ENCODE results near the gene CLMN. TPM values are rescaled to one million over a fixed set of nuclear protein-coding genes. Genes with fewer than 3 reads are reported as not detected.

Gene CLMN
- total RNA-seq, 1 donor from 2014 or later = 6.3 TPM

DNA sequence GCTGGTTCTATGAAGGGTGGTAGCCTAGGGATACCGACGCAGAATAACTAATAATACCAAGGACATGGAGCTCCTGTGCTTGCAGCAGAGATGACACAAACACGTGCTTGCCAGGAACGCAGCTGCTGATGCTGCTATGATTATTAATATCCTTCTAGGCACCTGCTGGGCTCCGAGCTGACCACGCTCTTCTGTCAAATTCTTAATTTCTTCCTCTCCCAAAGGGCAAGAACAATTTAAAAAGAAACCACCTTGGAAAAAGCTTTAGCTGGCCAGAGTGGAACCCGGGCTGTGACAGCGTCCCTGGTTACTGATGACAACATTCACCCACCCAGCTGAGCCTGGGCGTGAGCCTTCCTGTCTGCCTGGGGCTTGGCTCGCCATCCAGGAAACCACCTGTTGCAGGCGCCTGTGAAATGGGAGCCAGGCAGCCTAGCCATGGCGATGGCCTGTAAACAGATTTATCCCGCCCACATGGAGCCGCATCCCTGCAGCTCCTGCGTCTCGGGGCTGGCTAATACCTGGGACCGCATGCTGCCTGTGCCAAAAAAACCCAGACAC, 28.8 kb downstream of the CLMN start:
- H3K79me2 ChIP-seq (ENCODE audit: low read depth) = no peaks in the 10 kb centered on the region
- peaks cover 6% of the 10 kb centered on the region for H3K27me3 Mint-ChIP-seq (ENCODE audit: insufficient read depth, low read depth)
- H3K4me3 Mint-ChIP-seq = no peak overlapping the region
- no peak for DNase-seq (ENCODE audit: low spot score)
- H3K9me3 ChIP-seq (ENCODE audit: low read depth) = no peaks in the 10 kb centered on the region
- peaks cover 4% of the 10 kb centered on the region for H3F3A ChIP-seq (ENCODE audit: low read depth)
- peaks cover 2% of the 10 kb centered on the region for H3K9me3 Mint-ChIP-seq
- H3K27ac ChIP-seq = no peak overlapping the region
- H4K20me1 ChIP-seq (ENCODE audit: low read depth) = no peaks in the 10 kb centered on the region
- H3K9ac ChIP-seq = no peak overlapping the region
- no peak overlapping the region for H3K4me3 ChIP-seq
- peaks cover 4% of the 10 kb centered on the region for H3K36me3 Mint-ChIP-seq
- peaks cover 24% of the 10 kb centered on the region for H3K4me1 Mint-ChIP-seq
- TF ChIP-seq EZH2phosphoT487 (IDR thresholded peaks at IDR 0.05) = no peak
- TF ChIP-seq, protein P1, sequence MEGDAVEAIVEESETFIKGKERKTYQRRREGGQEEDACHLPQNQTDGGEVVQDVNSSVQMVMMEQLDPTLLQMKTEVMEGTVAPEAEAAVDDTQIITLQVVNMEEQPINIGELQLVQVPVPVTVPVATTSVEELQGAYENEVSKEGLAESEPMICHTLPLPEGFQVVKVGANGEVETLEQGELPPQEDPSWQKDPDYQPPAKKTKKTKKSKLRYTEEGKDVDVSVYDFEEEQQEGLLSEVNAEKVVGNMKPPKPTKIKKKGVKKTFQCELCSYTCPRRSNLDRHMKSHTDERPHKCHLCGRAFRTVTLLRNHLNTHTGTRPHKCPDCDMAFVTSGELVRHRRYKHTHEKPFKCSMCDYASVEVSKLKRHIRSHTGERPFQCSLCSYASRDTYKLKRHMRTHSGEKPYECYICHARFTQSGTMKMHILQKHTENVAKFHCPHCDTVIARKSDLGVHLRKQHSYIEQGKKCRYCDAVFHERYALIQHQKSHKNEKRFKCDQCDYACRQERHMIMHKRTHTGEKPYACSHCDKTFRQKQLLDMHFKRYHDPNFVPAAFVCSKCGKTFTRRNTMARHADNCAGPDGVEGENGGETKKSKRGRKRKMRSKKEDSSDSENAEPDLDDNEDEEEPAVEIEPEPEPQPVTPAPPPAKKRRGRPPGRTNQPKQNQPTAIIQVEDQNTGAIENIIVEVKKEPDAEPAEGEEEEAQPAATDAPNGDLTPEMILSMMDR (IDR thresholded peaks at IDR 0.05) = no peak
- no peak for TF ChIP-seq EZH2 (IDR thresholded peaks at IDR 0.05)
- no peak overlapping the region for H2AFZ ChIP-seq (replicated peaks)
- H3K27me3 ChIP-seq = no peaks in the 10 kb centered on the region
- H3K36me3 ChIP-seq = no peaks in the 10 kb centered on the region
- H3K4me1 ChIP-seq = peaks cover 8% of the 10 kb centered on the region
- no peak overlapping the region for H3K4me2 ChIP-seq
- no peak overlapping the region for H3K27ac Mint-ChIP-seq

DNA sequence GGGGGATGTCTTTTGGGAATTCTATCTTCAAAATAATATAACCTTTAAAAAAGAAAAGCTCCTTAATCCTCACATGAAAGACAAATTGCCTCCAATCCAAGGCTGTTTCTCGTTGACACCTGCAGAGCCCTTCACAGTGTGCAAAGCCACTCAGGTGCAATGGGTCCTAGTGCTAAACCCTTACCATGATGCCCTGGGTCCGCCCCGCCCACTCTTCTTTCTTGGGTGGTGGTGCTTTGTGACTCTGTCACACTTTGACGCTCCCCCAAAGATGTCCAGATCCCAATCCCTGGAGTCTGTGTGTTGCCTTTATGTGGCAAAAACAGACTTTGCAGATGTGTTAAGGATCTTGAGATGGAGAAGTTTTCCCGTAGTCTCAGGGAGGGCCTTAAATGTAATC, 29.7 kb downstream of the CLMN start:
- Histone ChIP-seq H4K20me1 (ENCODE audit: low read depth) (no peaks in the 10 kb centered on the region), H3K27me3 (no peaks in the 10 kb centered on the region), H3K9ac (no peak overlapping the region), H3K4me2 (no peak overlapping the region), H3K4me1 (peaks cover 8% of the 10 kb centered on the region), H3K36me3 (no peaks in the 10 kb centered on the region), H3K9me3 (ENCODE audit: low read depth) (no peaks in the 10 kb centered on the region), H3K79me2 (ENCODE audit: low read depth) (no peaks in the 10 kb centered on the region), H3K4me3 (no peak overlapping the region), H2AFZ (replicated peaks) (no peak overlapping the region), H3K27ac (no peak overlapping the region), H3F3A (ENCODE audit: low read depth) (peaks cover 4% of the 10 kb centered on the region)
- Mint-ChIP-seq H3K36me3 (peaks cover under 1% of the 10 kb centered on the region), H3K9me3 (no peaks in the 10 kb centered on the region), H3K27me3 (ENCODE audit: insufficient read depth, low read depth) (peaks cover 5% of the 10 kb centered on the region), H3K4me1 (peaks cover 21% of the 10 kb centered on the region), H3K27ac (no peak overlapping the region), H3K4me3 (no peak overlapping the region)
- TF ChIP-seq EZH2 (IDR thresholded peaks at IDR 0.05) (no peak), EZH2phosphoT487 (IDR thresholded peaks at IDR 0.05) (no peak)
- TF ChIP-seq, protein P1 (IDR thresholded peaks at IDR 0.05) = no peak
- DNase-seq (ENCODE audit: low spot score) = no peak

DNA sequence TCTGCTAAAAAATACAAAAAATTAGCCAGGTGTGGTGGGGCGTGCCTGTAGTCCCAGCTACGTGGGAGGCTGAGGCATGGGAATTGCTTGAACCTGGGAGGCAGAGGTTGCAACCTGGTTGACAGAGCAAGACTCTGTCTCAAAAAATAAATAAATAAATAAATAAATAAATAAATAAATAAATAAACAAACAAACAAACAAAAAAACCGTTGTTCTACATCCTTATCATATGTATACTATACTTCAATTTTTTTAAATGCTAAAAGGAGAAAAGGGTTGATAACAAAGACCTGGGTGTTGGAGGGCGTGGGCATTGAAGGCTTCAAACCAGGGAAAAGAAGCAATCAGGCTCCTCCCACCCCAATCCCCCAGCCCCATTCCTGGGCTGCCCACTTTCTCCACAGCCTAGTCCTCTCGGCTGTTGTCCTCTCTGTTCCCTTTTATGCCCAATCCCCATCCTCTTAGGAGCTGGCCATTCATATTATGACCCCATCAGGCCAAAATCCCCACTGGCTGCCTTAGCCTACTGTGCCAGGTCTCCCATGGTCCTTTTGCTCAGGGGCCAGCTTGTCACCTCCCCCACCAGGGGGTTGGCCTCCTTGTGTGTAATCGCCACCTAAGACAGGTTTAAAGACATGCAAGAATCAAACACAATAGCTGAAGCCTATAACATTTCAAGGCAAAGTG, 30.2 kb downstream of the CLMN start:
- DNase-seq (ENCODE audit: low spot score) = no peak

More for the DNA sequence above, 30.2 kb downstream of the CLMN start:
- Histone ChIP-seq H3F3A (ENCODE audit: low read depth) (peaks cover 4% of the 10 kb centered on the region), H3K9ac (no peak overlapping the region), H3K4me3 (no peak overlapping the region), H3K4me1 (peaks cover 8% of the 10 kb centered on the region), H2AFZ (replicated peaks) (no peak overlapping the region), H3K27ac (no peak overlapping the region), H3K79me2 (ENCODE audit: low read depth) (no peaks in the 10 kb centered on the region), H3K27me3 (no peaks in the 10 kb centered on the region), H3K36me3 (no peaks in the 10 kb centered on the region), H4K20me1 (ENCODE audit: low read depth) (no peaks in the 10 kb centered on the region), H3K9me3 (ENCODE audit: low read depth) (no peaks in the 10 kb centered on the region), H3K4me2 (no peak overlapping the region)
- Mint-ChIP-seq H3K9me3 (peaks cover 3% of the 10 kb centered on the region), H3K36me3 (no peaks in the 10 kb centered on the region), H3K4me1 (peaks cover 21% of the 10 kb centered on the region), H3K27ac (no peak overlapping the region), H3K27me3 (ENCODE audit: insufficient read depth, low read depth) (peaks cover 5% of the 10 kb centered on the region), H3K4me3 (no peak overlapping the region)
- TF ChIP-seq, protein P1 (IDR thresholded peaks at IDR 0.05) = no peak
- TF ChIP-seq EZH2 (IDR thresholded peaks at IDR 0.05) = no peak
- TF ChIP-seq EZH2phosphoT487 (IDR thresholded peaks at IDR 0.05) = no peak

Data from neural progenitor cell (in vitro differentiated cells).